ENCODE measurements around the gene CEACAM18.

DNA sequence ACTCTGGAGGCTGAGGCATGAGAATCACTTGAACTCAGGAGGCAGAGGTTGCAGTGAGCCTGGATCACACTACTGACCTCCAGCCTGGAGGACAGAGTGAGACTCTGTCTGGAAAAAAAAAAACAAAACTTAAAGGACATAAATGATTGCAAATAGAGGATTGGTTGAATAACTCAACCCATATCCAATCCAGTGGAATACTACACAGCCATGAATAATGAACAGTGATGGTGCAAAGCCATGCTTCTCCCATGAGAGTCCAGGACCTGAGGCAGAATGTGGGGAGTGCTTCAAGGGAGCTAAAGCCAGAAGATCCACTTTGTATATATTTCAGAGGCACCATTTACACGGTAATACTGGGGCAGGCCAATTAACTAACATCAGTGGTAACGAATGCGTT, 2.2 kb upstream of the CEACAM18 start:
- TF ChIP-seq, protein P1, sequence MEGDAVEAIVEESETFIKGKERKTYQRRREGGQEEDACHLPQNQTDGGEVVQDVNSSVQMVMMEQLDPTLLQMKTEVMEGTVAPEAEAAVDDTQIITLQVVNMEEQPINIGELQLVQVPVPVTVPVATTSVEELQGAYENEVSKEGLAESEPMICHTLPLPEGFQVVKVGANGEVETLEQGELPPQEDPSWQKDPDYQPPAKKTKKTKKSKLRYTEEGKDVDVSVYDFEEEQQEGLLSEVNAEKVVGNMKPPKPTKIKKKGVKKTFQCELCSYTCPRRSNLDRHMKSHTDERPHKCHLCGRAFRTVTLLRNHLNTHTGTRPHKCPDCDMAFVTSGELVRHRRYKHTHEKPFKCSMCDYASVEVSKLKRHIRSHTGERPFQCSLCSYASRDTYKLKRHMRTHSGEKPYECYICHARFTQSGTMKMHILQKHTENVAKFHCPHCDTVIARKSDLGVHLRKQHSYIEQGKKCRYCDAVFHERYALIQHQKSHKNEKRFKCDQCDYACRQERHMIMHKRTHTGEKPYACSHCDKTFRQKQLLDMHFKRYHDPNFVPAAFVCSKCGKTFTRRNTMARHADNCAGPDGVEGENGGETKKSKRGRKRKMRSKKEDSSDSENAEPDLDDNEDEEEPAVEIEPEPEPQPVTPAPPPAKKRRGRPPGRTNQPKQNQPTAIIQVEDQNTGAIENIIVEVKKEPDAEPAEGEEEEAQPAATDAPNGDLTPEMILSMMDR (IDR thresholded peaks at IDR 0.05), result no peak
- TF ChIP-seq POLR2A (IDR thresholded peaks at IDR 0.05), result no peak
- no peak for TF ChIP-seq POLR2AphosphoS5 (IDR thresholded peaks at IDR 0.05)

All from stomach (tissue), 4 donors.